Fibroblast of lung (primary cell): ENCODE results near the gene LONP2. TPM values are rescaled to one million over a fixed set of nuclear protein-coding genes. Genes with fewer than 3 reads are reported as not detected.

Experiments used
- DNase-seq, 2 donors: peaks; one replicate each; pipeline versions ENCODE4 v3.0.0 to v3.0.0-alpha.2; 2010; ENCODE audit warnings: low read depth in 2 of 2
- H2AFZ ChIP-seq: 2 replicates; pipeline ENCODE4 v1.5.1; 2012; ENCODE audit warnings: low read length, control low read depth, inconsistent platforms
- H3K27ac ChIP-seq: 2 replicates; pipeline ENCODE4 v1.5.1; 2011; ENCODE audit warnings: low read length, control low read depth; ENCODE audit not compliant: insufficient read depth
- H3K27me3 ChIP-seq: 2 replicates; pipeline ENCODE4 v1.5.1; 2011; ENCODE audit warnings: mild to moderate bottlenecking, low read length; ENCODE audit not compliant: control insufficient read depth, insufficient read depth
- H3K36me3 ChIP-seq: 2 replicates; pipeline ENCODE4 v1.5.1; 2011; ENCODE audit warnings: low read length; ENCODE audit not compliant: control insufficient read depth, insufficient read depth
- H3K4me1 ChIP-seq: 2 replicates; pipeline ENCODE4 v1.5.1; 2011; ENCODE audit warnings: low read length; ENCODE audit not compliant: control insufficient read depth, insufficient read depth; ENCODE audit errors: extremely low read depth
- H3K4me2 ChIP-seq: 2 replicates; pipeline ENCODE4 v1.5.1; 2011; ENCODE audit warnings: low read length, control low read depth; ENCODE audit not compliant: insufficient read depth; ENCODE audit errors: extremely low read depth
- H3K4me3 ChIP-seq, 4 experiments: fragments of 200-600 bp in 1 of 4; sonication (generic) in 1 of 4; replicated peaks in 1 of 4; 2 replicates each; pipeline ENCODE4 v1.5.1; 2011 to 2016; ENCODE audit warnings: low read length in 4 of 4, low read depth in 3 of 4, mild to moderate bottlenecking in 3 of 4, control low read depth in 2 of 4, inconsistent platforms in 1 of 4, mixed read lengths in 1 of 4; ENCODE audit not compliant: insufficient read depth in 1 of 4; ENCODE audit errors: control extremely low read depth in 1 of 4
- H3K79me2 ChIP-seq: 2 replicates; pipeline ENCODE4 v1.5.1; 2012; ENCODE audit warnings: mild to moderate bottlenecking, low read length, inconsistent platforms; ENCODE audit not compliant: control insufficient read depth, insufficient read depth
- H3K9ac ChIP-seq: 2 replicates; pipeline ENCODE4 v1.5.1; 2011; ENCODE audit warnings: mild to moderate bottlenecking, low read length, control low read depth; ENCODE audit not compliant: insufficient read depth
- H3K9me3 ChIP-seq: 2 replicates; pipeline ENCODE4 v1.5.1; 2012; ENCODE audit warnings: low read depth, low read length; ENCODE audit not compliant: control insufficient read depth, insufficient read depth
- H4K20me1 ChIP-seq: 2 replicates; pipeline ENCODE4 v1.5.1; 2011; ENCODE audit warnings: low read length; ENCODE audit not compliant: control insufficient read depth, insufficient read depth; ENCODE audit errors: extremely low read depth
- EZH2 ChIP-seq: IDR thresholded peaks from 2 replicates; pipeline ENCODE4 v1.5.1; 2012; ENCODE audit warnings: low read length, control low read depth, mild to moderate bottlenecking; ENCODE audit errors: missing control alignments
- polyA plus RNA-seq, 2 donors: library from polyadenylated mRNA; depleted of rRNA in 1 of 2; stranded (reverse) in 1 of 2; unstranded in 1 of 2; fragments of >200 nt; gene quantifications; 2 replicates each; pipeline ENCODE4 v1.2.1, GENCODE V29; 2011 to 2012; ENCODE audit warnings: missing spikeins in 1 of 2
- total RNA-seq: library from RNA; depleted of rRNA; stranded (reverse); fragments of >200 nt; gene quantifications from 2 replicates; pipeline ENCODE4 v1.2.1, GENCODE V29; 2014
- TF ChIP-seq, protein P1 (sequence below), 2 donors: IDR thresholded peaks in 1 of 2; conservative IDR thresholded peaks in 1 of 2; 1 replicate in 1 of 2; 2 replicates in 1 of 2; pipeline ENCODE4 v1.5.1; 2011 to 2012; ENCODE audit warnings: low read length in 2 of 2, control low read depth in 1 of 2, inconsistent platforms in 1 of 2, low read depth in 1 of 2, mild to moderate bottlenecking in 1 of 2

The LONP2 gene
- total and polyA plus RNA-seq, 2 donors (not counting 1 experiment from before 2014, with no cell fraction given), result 44.0 to 60.8 TPM

DNA sequence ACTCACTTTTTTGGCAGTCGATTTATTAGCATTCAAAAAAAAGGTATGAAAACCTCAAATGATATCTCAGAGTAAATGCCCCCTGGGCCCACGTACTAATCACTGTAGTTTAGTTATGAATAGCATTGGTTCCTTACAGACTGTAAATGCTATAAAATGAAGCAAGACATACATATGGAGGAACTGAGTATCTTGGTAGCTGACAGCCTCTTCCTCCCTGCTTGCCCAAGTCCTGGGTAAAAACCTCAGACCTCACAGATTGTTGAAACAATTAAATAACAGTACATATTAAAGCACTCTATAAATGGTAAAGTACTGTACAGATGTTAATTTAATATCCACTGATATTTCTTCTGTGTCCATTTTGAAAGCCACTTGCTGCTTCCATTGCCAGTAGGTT lies 36.4 kb downstream of the LONP2 start:
- H3K9me3 ChIP-seq, result no peaks in the 10 kb centered on the region
- H3K36me3 ChIP-seq, result peaks cover 3% of the 10 kb centered on the region
- H2AFZ ChIP-seq, result no peak overlapping the region
- H3K79me2 ChIP-seq, result no peaks in the 10 kb centered on the region
- no peaks in the 10 kb centered on the region for H3K27me3 ChIP-seq
- no peaks in the 10 kb centered on the region for H4K20me1 ChIP-seq
- TF ChIP-seq, protein P1, sequence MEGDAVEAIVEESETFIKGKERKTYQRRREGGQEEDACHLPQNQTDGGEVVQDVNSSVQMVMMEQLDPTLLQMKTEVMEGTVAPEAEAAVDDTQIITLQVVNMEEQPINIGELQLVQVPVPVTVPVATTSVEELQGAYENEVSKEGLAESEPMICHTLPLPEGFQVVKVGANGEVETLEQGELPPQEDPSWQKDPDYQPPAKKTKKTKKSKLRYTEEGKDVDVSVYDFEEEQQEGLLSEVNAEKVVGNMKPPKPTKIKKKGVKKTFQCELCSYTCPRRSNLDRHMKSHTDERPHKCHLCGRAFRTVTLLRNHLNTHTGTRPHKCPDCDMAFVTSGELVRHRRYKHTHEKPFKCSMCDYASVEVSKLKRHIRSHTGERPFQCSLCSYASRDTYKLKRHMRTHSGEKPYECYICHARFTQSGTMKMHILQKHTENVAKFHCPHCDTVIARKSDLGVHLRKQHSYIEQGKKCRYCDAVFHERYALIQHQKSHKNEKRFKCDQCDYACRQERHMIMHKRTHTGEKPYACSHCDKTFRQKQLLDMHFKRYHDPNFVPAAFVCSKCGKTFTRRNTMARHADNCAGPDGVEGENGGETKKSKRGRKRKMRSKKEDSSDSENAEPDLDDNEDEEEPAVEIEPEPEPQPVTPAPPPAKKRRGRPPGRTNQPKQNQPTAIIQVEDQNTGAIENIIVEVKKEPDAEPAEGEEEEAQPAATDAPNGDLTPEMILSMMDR (conservative IDR thresholded peaks at IDR 0.05 in 1 of 2, IDR thresholded peaks at IDR 0.05 in 1 of 2; ENCODE audit: low read depth in 1 of 2, low read length in 2 of 2), result no peak
- no peak for TF ChIP-seq EZH2
- no peak for DNase-seq
- no peaks in the 10 kb centered on the region for H3K4me1 ChIP-seq
- H3K27ac ChIP-seq, result no peak overlapping the region
- H3K4me3 ChIP-seq, result no peak overlapping the region
- no peak overlapping the region for H3K4me2 ChIP-seq
- no peak overlapping the region for H3K9ac ChIP-seq

DNA sequence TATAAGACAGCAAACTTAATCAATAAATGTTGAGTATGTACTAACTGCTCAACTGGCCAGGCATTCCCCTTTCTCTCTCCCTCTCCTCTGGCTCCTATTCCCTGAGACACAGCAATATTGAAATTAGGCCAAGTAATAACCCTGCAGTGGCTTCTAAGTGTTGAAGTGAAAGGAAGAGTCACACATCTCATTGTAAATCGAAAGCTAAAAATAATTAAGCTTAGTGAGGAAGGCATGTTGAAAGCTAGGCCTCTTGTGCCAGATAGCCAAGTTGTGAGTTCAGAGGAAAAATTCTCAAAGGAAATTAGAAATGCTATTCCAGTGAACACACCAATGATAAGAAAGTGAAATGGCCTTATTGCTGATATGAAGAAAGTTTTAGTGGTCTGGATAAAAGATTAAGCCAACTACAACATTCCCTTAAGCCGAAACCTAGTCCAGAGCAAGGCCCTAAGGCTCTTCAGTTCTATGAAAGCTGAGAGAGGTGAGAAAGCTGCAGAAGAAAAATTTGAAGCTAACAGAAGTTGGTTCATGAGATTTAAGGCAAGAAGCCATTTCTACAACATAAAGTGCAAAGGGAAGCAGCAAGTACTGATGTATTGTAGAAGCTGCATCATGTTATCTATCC lies 38.6 kb downstream of the LONP2 start:
- DNase-seq, result peak in 1 of 2 donors; percentile 57
- H2AFZ ChIP-seq, result no peak overlapping the region
- H3K4me3 ChIP-seq, result no peak overlapping the region
- H3K27me3 ChIP-seq, result no peaks in the 10 kb centered on the region
- no peak overlapping the region for H3K9ac ChIP-seq
- TF ChIP-seq EZH2, result no peak
- TF ChIP-seq, protein P1 (conservative IDR thresholded peaks at IDR 0.05 in 1 of 2, IDR thresholded peaks at IDR 0.05 in 1 of 2; ENCODE audit: low read depth in 1 of 2, low read length in 2 of 2), result no peak
- H3K36me3 ChIP-seq, result peaks cover 7% of the 10 kb centered on the region
- H3K79me2 ChIP-seq, result no peaks in the 10 kb centered on the region
- H3K9me3 ChIP-seq, result no peaks in the 10 kb centered on the region
- no peaks in the 10 kb centered on the region for H3K4me1 ChIP-seq
- H4K20me1 ChIP-seq, result no peaks in the 10 kb centered on the region
- H3K4me2 ChIP-seq, result no peak overlapping the region
- no peak overlapping the region for H3K27ac ChIP-seq

DNA sequence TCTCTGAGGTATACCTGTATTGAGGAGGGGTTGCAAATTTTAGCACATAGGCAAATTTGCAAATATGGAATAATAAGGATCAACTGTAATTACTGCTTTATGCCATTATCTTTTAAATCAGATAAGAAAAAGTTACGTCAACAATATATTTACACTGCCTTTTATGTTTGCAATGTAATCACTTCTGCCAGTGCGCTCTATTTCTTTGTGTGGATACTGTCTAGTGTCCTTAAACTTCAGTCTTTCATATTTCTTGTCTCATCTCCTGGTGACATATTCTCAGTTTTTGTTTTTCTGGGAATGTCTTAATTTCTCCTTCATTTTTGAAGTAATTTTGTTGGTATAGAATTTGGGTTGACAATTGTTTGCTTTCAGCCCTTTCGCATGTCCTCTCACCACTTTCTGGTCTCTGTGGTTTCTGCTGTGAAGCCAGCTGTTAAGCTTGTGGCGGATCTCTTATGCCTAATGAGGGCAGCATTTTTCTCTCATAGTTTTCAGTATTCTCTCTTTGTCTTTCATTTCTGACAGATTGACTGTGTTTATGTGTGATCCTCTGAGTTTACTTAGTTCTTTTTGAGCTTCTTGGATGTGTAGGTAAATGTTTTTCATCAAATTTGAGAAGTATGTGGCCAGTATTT lies 40.8 kb downstream of the LONP2 start:
- Histone ChIP-seq H2AFZ (no peak overlapping the region), H4K20me1 (no peaks in the 10 kb centered on the region), H3K27ac (no peak overlapping the region), H3K36me3 (peaks cover 5% of the 10 kb centered on the region), H3K79me2 (no peaks in the 10 kb centered on the region), H3K9ac (no peak overlapping the region), H3K27me3 (no peaks in the 10 kb centered on the region), H3K4me2 (no peak overlapping the region), H3K4me1 (no peaks in the 10 kb centered on the region), H3K9me3 (no peaks in the 10 kb centered on the region), H3K4me3 (no peak overlapping the region)
- DNase-seq, result peak in 1 of 2 donors; percentile 19
- TF ChIP-seq EZH2, result no peak
- TF ChIP-seq, protein P1 (conservative IDR thresholded peaks at IDR 0.05 in 1 of 2, IDR thresholded peaks at IDR 0.05 in 1 of 2; ENCODE audit: low read depth in 1 of 2, low read length in 2 of 2), result no peak
